A549 (cell line): ENCODE data around the gene OTOP3. TPM values are rescaled to one million over a fixed set of nuclear protein-coding genes. Genes with fewer than 3 reads are reported as not detected.

Experiments
- ATAC-seq, 2 experiments: fragments of 200-7000 bp in 1 of 2; fragments of >200 bp in 1 of 2; cut with Nextera tagmentation in 1 of 2; cut with Tn5 transposase in 1 of 2; 3 replicates each; pipeline versions ENCODE4 v1.8.0 to v1.9.1; 2018 to 2020; ENCODE audit warnings: mild to moderate bottlenecking in 1 of 2, moderate library complexity in 1 of 2
- CTCF ChIA-PET: fragments of 300-600 bp; sonication (Branson Sonifier 250); formaldehyde crosslinking; extraction: SDS; loops from one replicate; lab custom pipeline; 2021; ENCODE audit warnings: antibody characterized with exemption, inconsistent platforms; lab: Yijun Ruan, JAX
- POLR2A ChIA-PET: fragments of 350-600 bp; formaldehyde crosslinking; extraction: SDS; loops from one replicate; lab custom pipeline; 2021; ENCODE audit warnings: antibody characterized with exemption, inconsistent platforms; lab: Yijun Ruan, JAX
- DNase-seq, 2 experiments: peaks; one replicate each; pipeline versions ENCODE4 v3.0.0 to v3.0.0-alpha.2; 2011 to 2016; ENCODE audit warnings: low read depth in 1 of 2, low spot score in 1 of 2
- FAIRE-seq: peaks from 2 replicates; lab custom pipeline; 2011; peaks lifted over from hg19 to GRCh38; lab: Jason Lieb, UNC
- H3K27ac ChIP-seq, 2 experiments: fragments of >200 bp; sonication (Bioruptor Twin); formaldehyde crosslinking; 3 replicates each; pipeline ENCODE4 v1.5.1; 2016 to 2017
- H3K4me1 ChIP-seq: fragments of >200 bp; sonication (Bioruptor Twin); formaldehyde crosslinking; 3 replicates; pipeline ENCODE4 v1.6.1; 2016
- H3K4me2 ChIP-seq: fragments of >200 bp; sonication (Bioruptor Twin); formaldehyde crosslinking; 3 replicates; pipeline ENCODE4 v1.6.1; 2016
- H3K4me3 ChIP-seq: fragments of >200 bp; sonication (Bioruptor Twin); formaldehyde crosslinking; 3 replicates; pipeline ENCODE4 v1.5.1; 2016
- H3K9me3 ChIP-seq: fragments of >200 bp; sonication (Bioruptor Twin); formaldehyde crosslinking; 3 replicates; pipeline ENCODE4 v1.6.1; 2016
- BHLHE40 ChIP-seq: IDR thresholded peaks from 2 replicates; pipeline ENCODE4 v1.6.1; 2012; ENCODE audit warnings: low read depth, low read length, inconsistent platforms
- CBX2 ChIP-seq: fragments of 200-600 bp; sonication (generic); IDR thresholded peaks from 2 replicates; pipeline ENCODE4 v1.6.1; 2016; ENCODE audit warnings: low read depth, mild to moderate bottlenecking, borderline replicate concordance
- CEBPB ChIP-seq, 2 experiments: fragments of >200 bp in 1 of 2; sonication (Bioruptor Twin) in 1 of 2; formaldehyde crosslinking in 1 of 2; IDR thresholded peaks; 2 replicates each; pipeline ENCODE4 v1.6.1; 2012 to 2016
- CHD2 ChIP-seq: fragments of 150-350 bp; IDR thresholded peaks from 2 replicates; pipeline ENCODE4 v1.6.1; 2014; ENCODE audit warnings: low read length; ENCODE audit not compliant: partially characterized antibody
- CHD4 ChIP-seq: fragments of 200-600 bp; sonication (generic); IDR thresholded peaks from 2 replicates; pipeline ENCODE4 v1.6.1; 2016; ENCODE audit warnings: antibody characterized with exemption, mild to moderate bottlenecking, borderline replicate concordance
- EHF ChIP-seq: fragments of 250-450 bp; sonication (Bioruptor Pico); IDR thresholded peaks from 2 replicates; pipeline ENCODE4 v1.5.0; 2020; ENCODE audit warnings: mild to moderate bottlenecking
- FOSB ChIP-seq: fragments of 250-450 bp; sonication (Bioruptor Pico); IDR thresholded peaks from 2 replicates; pipeline ENCODE4 v1.5.0; 2020; ENCODE audit warnings: mild to moderate bottlenecking, moderate library complexity
- FOSL2 ChIP-seq, 2 experiments: fragments of 450-650 bp in 1 of 2; fragments of >200 bp in 1 of 2; sonication (Bioruptor Twin) in 1 of 2; formaldehyde crosslinking; IDR thresholded peaks; 2 replicates each; pipeline versions ENCODE4 v1.5.0 to v1.6.1; 2016 to 2020; ENCODE audit warnings: mild to moderate bottlenecking in 1 of 2, moderate library complexity in 1 of 2
- FOXS1 ChIP-seq: fragments of 250-450 bp; sonication (Bioruptor Pico); IDR thresholded peaks from 2 replicates; pipeline ENCODE4 v1.5.0; 2020; ENCODE audit warnings: mild to moderate bottlenecking, moderate library complexity
- HDAC2 ChIP-seq: fragments of 200-600 bp; sonication (generic); IDR thresholded peaks from 2 replicates; pipeline ENCODE4 v1.6.1; 2016
- HEYL ChIP-seq: fragments of 250-450 bp; sonication (Bioruptor Pico); IDR thresholded peaks from 2 replicates; pipeline ENCODE4 v1.8.0; 2021; ENCODE audit warnings: mild to moderate bottlenecking, moderate library complexity
- HOXB5 ChIP-seq: fragments of 250-450 bp; sonication (Bioruptor Pico); IDR thresholded peaks from 2 replicates; pipeline ENCODE4 v1.5.0; 2020; ENCODE audit warnings: mild to moderate bottlenecking, moderate library complexity
- KDM5A ChIP-seq: fragments of 200-600 bp; sonication (generic); IDR thresholded peaks from 2 replicates; pipeline ENCODE4 v1.6.1; 2016; ENCODE audit warnings: antibody characterized with exemption, mild to moderate bottlenecking
- MAFK ChIP-seq: fragments of 450-650 bp; IDR thresholded peaks from 2 replicates; pipeline ENCODE4 v1.6.1; 2014; ENCODE audit not compliant: partially characterized antibody
- MAZ ChIP-seq: fragments of 150-350 bp; IDR thresholded peaks from 2 replicates; pipeline ENCODE4 v1.6.1; 2014; ENCODE audit warnings: antibody characterized with exemption, low read depth, low read length, borderline replicate concordance
- NFE2L2 ChIP-seq: fragments of 150-350 bp; conservative IDR thresholded peaks from 2 replicates; pipeline ENCODE4 v1.6.1; 2014; ENCODE audit warnings: low read length
- PHF8 ChIP-seq: fragments of 200-600 bp; sonication (generic); IDR thresholded peaks from 2 replicates; pipeline ENCODE4 v1.6.1; 2016; ENCODE audit warnings: low read depth, mild to moderate bottlenecking, antibody characterized with exemption, moderate library complexity, borderline replicate concordance
- POLR2AphosphoS2 ChIP-seq: conservative IDR thresholded peaks from 2 replicates; pipeline ENCODE4 v1.6.1; 2012; ENCODE audit warnings: low read length, improper control_type of control experiment, inconsistent platforms
- RAD21 ChIP-seq, 2 experiments: fragments of >200 bp in 1 of 2; sonication (Bioruptor Twin) in 1 of 2; formaldehyde crosslinking in 1 of 2; IDR thresholded peaks in 1 of 2; conservative IDR thresholded peaks in 1 of 2; 2 replicates in 1 of 2; 3 replicates in 1 of 2; pipeline ENCODE4 v1.6.1; 2012 to 2018; ENCODE audit warnings: inconsistent platforms in 1 of 2
- RCOR1 ChIP-seq: fragments of 150-350 bp; IDR thresholded peaks from 2 replicates; pipeline ENCODE4 v1.6.1; 2014; ENCODE audit warnings: antibody characterized with exemption, low read length, low read depth
- RNF2 ChIP-seq: fragments of 200-600 bp; sonication (generic); IDR thresholded peaks from 2 replicates; pipeline ENCODE4 v1.6.1; 2016; ENCODE audit warnings: low read depth, mild to moderate bottlenecking, antibody characterized with exemption, moderate library complexity, borderline replicate concordance
- SMC3 ChIP-seq: fragments of >200 bp; sonication (Bioruptor Twin); formaldehyde crosslinking; IDR thresholded peaks from 3 replicates; pipeline ENCODE4 v1.6.1; 2018; ENCODE audit warnings: inconsistent platforms
- SREBF2 ChIP-seq: fragments of 450-650 bp; IDR thresholded peaks from 2 replicates; pipeline ENCODE4 v1.6.1; 2014; ENCODE audit warnings: mild to moderate bottlenecking, moderate library complexity
- TFCP2L1 ChIP-seq: fragments of 250-450 bp; sonication (Bioruptor Pico); IDR thresholded peaks from 2 replicates; pipeline ENCODE4 v1.5.0; 2021; ENCODE audit warnings: mild to moderate bottlenecking
- TP53 ChIP-seq: fragments of 250-450 bp; sonication (Bioruptor Pico); IDR thresholded peaks from 2 replicates; pipeline ENCODE4 v1.5.0; 2021; ENCODE audit warnings: mild to moderate bottlenecking, moderate library complexity
- ZFP36 ChIP-seq: fragments of 450-650 bp; IDR thresholded peaks from 2 replicates; pipeline ENCODE4 v1.6.1; 2014; ENCODE audit warnings: borderline replicate concordance; ENCODE audit not compliant: partially characterized antibody
- WGBS: methylation state at CpG from one replicate; pipeline ENCODE4 v1.1.6; 2017; ENCODE audit errors: missing lambda C conversion rate; 5-methylcytosine and 5-hydroxymethylcytosine counted together
- polyA plus RNA-seq, 4 experiments: library from polyadenylated mRNA; depleted of rRNA in 3 of 4; stranded (reverse); fragments of >200 nt; fragmentation: RNase III in 1 of 4; extraction: RNeasy Plus Mini Kit Qiagen cat#74134 plus additional on column Dnase treatment in 1 of 4; gene quantifications; 2 replicates in 3 of 4; 3 replicates in 1 of 4; pipeline ENCODE4 v1.2.3, GENCODE V29; 2011 to 2017
- TF ChIP-seq, protein P1 (sequence below): fragments of >200 bp; sonication (Bioruptor Twin); formaldehyde crosslinking; IDR thresholded peaks from 2 replicates; pipeline ENCODE4 v1.6.1; 2016
- TF ChIP-seq, protein P2 (sequence below): fragments of 200-600 bp; sonication (generic); IDR thresholded peaks from 2 replicates; pipeline ENCODE4 v1.6.1; 2016; ENCODE audit warnings: antibody characterized with exemption, mild to moderate bottlenecking, moderate library complexity

OTOP3 gene
- polyA plus RNA-seq, 2 of the 4 experiments (the other 2 are of a cell fraction) = not detected

DNA sequence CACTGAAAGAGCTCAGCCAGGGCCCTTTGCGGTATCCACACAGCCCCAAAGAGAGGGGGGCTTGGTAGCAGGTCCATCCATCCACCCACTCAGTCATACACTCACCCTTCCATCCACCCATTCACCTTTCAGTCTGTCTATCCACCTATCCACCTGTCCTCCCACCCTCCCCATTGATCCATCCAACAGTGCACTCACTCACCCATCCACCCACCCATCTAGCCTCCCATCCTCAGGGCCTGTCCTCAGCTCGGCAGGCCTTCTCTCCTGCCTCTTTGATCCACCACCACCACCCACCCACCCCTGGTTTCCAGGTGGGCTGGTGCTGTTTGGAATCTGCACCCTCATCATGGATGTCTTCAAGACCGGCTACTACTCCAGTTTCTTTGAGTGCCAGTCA lies 10.5 kb upstream of the OTOP3 start:
- H3K9me3 ChIP-seq = no peaks in the 10 kb centered on the region
- H3K4me3 ChIP-seq = no peak overlapping the region
- ATAC-seq (no peak), FAIRE-seq (no peak), DNase-seq (no peak)
- POLR2A ChIA-PET = interaction anchor here (1.4 kb wide), 1 partner anchor 52 kb away, joined by 5 read pairs; the partner anchor contains the start of gene FDXR
- WGBS = 77% methylated on average over 3 of the region's 3 CpGs
- H3K4me1 ChIP-seq = peaks cover 24% of the 10 kb centered on the region; the same call in 2 of the 3 replicates
- H3K27ac ChIP-seq = no peak overlapping the region
- CTCF ChIA-PET = interaction anchor here (0.9 to 42.0 kb wide), 11 partner anchors 7 to 276 kb away, joined by 3 to 1448 read pairs (median 8); partner anchors contain the start of genes HID1, MRPL58 and OTOP3
- H3K4me2 ChIP-seq = no peak overlapping the region
- no peak for TF ChIP-seq MAFK
- no peak for TF ChIP-seq NFE2L2
- TF ChIP-seq CEBPB (IDR thresholded peaks at IDR 0.05) = no peak
- TF ChIP-seq SREBF2 = no peak
- TF ChIP-seq TFCP2L1 (CRISPR knock-in tag) = no peak
- TF ChIP-seq FOSL2 (IDR thresholded peaks at IDR 0.05) = no peak
- no peak for TF ChIP-seq FOSL2 (CRISPR knock-in tag; IDR thresholded peaks at IDR 0.05)
- no peak for TF ChIP-seq CHD2
- TF ChIP-seq HDAC2 = no peak
- TF ChIP-seq, protein P1, sequence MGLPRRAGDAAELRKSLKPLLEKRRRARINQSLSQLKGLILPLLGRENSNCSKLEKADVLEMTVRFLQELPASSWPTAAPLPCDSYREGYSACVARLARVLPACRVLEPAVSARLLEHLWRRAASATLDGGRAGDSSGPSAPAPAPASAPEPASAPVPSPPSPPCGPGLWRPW = no peak
- TF ChIP-seq TP53 = no peak
- TF ChIP-seq KDM5A = no peak
- no peak for TF ChIP-seq CBX2

DNA sequence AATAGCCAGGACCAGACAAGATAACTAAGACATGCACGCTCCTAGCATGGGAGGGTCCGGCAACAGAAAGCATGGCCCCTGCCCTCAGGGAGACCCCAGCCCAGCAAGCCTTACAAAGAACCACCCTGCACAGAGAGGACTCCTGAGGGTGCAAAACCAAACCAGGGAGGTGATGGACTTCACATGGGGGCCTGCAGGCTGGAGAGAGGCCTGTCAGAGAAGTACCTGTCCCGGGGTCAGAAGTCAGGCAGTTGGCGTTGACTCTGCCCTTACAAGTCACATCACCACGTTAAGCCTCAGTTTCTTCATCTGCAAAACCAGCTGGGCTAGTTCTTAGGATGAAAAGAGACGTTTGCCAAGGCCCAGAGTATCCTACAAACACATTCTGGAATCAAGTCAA lies 6.9 kb upstream of the OTOP3 start:
- H3K4me3 ChIP-seq = no peak overlapping the region
- TF ChIP-seq CEBPB (IDR thresholded peaks at IDR 0.05) = no peak
- no peak for TF ChIP-seq SMC3
- no peak for TF ChIP-seq HOXB5 (CRISPR knock-in tag)
- TF ChIP-seq RAD21 (conservative IDR thresholded peaks at IDR 0.05 in 1 of 2, IDR thresholded peaks at IDR 0.05 in 1 of 2) = no peak
- no peak for TF ChIP-seq NFE2L2
- no peak for TF ChIP-seq PHF8
- DNase-seq (no peak), FAIRE-seq (no peak), ATAC-seq (no peak)
- H3K4me1 ChIP-seq = peaks cover 15% of the 10 kb centered on the region; the same call in 2 of the 3 replicates
- WGBS = 65% methylated on average over 6 of the region's 6 CpGs
- POLR2A ChIA-PET = no interaction called here
- H3K4me2 ChIP-seq = no peak overlapping the region
- CTCF ChIA-PET = interaction anchor here (0.5 to 42.0 kb wide), 6 partner anchors 7 to 342 kb away, joined by 3 to 1448 read pairs (median 5); partner anchors contain the start of genes HID1, MIF4GD, OTOP2 and USH1G
- no peaks in the 10 kb centered on the region for H3K9me3 ChIP-seq
- no peak overlapping the region for H3K27ac ChIP-seq

DNA sequence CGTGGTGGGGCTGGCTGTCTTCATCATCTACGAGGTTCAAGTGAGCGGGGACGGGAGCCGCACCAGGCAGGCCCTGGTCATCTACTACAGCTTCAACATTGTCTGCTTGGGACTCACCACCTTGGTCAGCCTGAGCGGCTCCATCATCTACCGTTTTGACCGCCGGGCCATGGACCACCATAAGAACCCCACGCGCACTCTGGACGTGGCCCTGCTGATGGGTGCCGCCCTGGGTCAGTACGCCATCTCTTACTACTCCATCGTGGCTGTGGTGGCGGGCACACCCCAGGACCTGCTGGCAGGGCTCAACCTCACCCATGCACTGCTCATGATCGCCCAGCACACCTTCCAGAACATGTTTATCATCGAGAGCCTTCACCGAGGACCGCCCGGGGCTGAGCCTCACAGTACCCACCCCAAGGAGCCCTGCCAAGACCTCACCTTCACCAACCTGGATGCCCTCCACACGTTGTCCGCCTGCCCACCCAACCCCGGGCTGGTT lies 5.1 kb upstream of the OTOP3 start:
- ChIA-PET POLR2A (no interaction called here), CTCF (interaction anchor here (1.0 to 42.0 kb wide), 4 partner anchors 8 to 82 kb away, joined by 3 to 1448 read pairs (median 46); partner anchors contain the start of genes HID1, MRPL58, OTOP2 and USH1G)
- no peak overlapping the region for H3K4me3 ChIP-seq
- FAIRE-seq = no peak
- no peaks in the 10 kb centered on the region for H3K9me3 ChIP-seq
- H3K4me1 ChIP-seq = peaks cover 12% of the 10 kb centered on the region; the same call in 2 of the 3 replicates
- H3K4me2 ChIP-seq = no peak overlapping the region
- no peak for DNase-seq
- peak overlapping the region in 1 of 2 experiments; percentile 24; a peak in 1 of 6 replicates for H3K27ac ChIP-seq
- TF ChIP-seq SREBF2 (no peak), MAZ (no peak), BHLHE40 (no peak), SMC3 (no peak), FOSB (no peak), NFE2L2 (no peak), HOXB5 (CRISPR knock-in tag) (no peak), CBX2 (no peak), RNF2 (no peak), POLR2AphosphoS2 (no peak), EHF (no peak), FOSL2 (IDR thresholded peaks at IDR 0.05) (no peak), FOSL2 (CRISPR knock-in tag; IDR thresholded peaks at IDR 0.05) (no peak), FOXS1 (no peak), KDM5A (no peak), RCOR1 (no peak), HEYL (CRISPR knock-in tag) (no peak), CHD4 (no peak), ZFP36 (no peak)
- TF ChIP-seq, protein P2, sequence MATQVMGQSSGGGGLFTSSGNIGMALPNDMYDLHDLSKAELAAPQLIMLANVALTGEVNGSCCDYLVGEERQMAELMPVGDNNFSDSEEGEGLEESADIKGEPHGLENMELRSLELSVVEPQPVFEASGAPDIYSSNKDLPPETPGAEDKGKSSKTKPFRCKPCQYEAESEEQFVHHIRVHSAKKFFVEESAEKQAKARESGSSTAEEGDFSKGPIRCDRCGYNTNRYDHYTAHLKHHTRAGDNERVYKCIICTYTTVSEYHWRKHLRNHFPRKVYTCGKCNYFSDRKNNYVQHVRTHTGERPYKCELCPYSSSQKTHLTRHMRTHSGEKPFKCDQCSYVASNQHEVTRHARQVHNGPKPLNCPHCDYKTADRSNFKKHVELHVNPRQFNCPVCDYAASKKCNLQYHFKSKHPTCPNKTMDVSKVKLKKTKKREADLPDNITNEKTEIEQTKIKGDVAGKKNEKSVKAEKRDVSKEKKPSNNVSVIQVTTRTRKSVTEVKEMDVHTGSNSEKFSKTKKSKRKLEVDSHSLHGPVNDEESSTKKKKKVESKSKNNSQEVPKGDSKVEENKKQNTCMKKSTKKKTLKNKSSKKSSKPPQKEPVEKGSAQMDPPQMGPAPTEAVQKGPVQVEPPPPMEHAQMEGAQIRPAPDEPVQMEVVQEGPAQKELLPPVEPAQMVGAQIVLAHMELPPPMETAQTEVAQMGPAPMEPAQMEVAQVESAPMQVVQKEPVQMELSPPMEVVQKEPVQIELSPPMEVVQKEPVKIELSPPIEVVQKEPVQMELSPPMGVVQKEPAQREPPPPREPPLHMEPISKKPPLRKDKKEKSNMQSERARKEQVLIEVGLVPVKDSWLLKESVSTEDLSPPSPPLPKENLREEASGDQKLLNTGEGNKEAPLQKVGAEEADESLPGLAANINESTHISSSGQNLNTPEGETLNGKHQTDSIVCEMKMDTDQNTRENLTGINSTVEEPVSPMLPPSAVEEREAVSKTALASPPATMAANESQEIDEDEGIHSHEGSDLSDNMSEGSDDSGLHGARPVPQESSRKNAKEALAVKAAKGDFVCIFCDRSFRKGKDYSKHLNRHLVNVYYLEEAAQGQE = no peak
- 93% methylated on average over 24 of the region's 24 CpGs for WGBS
- ATAC-seq = no peak
